Prostate gland (tissue), 2 donors: Measurements from ENCODE around the gene CTTN. TPM values are rescaled to one million over a fixed set of nuclear protein-coding genes. Genes with fewer than 3 reads are reported as not detected.

Experiments
- DNase-seq: peaks from one replicate; pipeline ENCODE4 v3.0.0-alpha.2; 2019; ENCODE audit warnings: low spot score
- H3K27ac ChIP-seq, 2 donors: fragments of 200-600 bp; sonication (generic); 2 replicates each; pipeline ENCODE4 v1.5.1; 2017 to 2019
- H3K27me3 ChIP-seq: fragments of 200-600 bp; sonication (generic); replicated peaks from 2 replicates; pipeline ENCODE4 v1.5.1; 2019; ENCODE audit not compliant: insufficient read depth
- H3K36me3 ChIP-seq, 2 donors: fragments of 200-600 bp; sonication (generic); 1 replicate in 1 of 2; 2 replicates in 1 of 2; pipeline versions ENCODE4 v1.5.1 to v1.8.1; 2017 to 2019
- H3K4me1 ChIP-seq: fragments of 200-600 bp; sonication (generic); replicated peaks from 2 replicates; pipeline ENCODE4 v1.5.1; 2019
- H3K4me3 ChIP-seq, 2 donors: fragments of 200-600 bp; sonication (generic); 2 replicates each; pipeline ENCODE4 v1.5.1; 2017 to 2019
- H3K9me3 ChIP-seq: fragments of 200-600 bp; sonication (generic); 2 replicates; pipeline ENCODE4 v1.5.1; 2017
- POLR2A ChIP-seq: fragments of 450-650 bp; IDR thresholded peaks from one replicate; pipeline ENCODE4 v1.6.1; 2016; ENCODE audit warnings: antibody characterized with exemption, mild to moderate bottlenecking
- POLR2AphosphoS5 ChIP-seq: sonication (generic); formaldehyde crosslinking; IDR thresholded peaks from one replicate; pipeline ENCODE4 v1.6.1; 2017; ENCODE audit warnings: antibody characterized with exemption
- WGBS: methylation state at CpG from one replicate; pipeline ENCODE4 v1.1.5; 2018; 5-methylcytosine and 5-hydroxymethylcytosine counted together
- intact Hi-C: fragments of 100-400 bp; cut with DNase I; formaldehyde crosslinking; loops from one replicate; pipeline ENCODE4 v1.14.2; 2022
- total RNA-seq, 2 donors: library from RNA; depleted of rRNA; stranded (reverse); fragments of >200 nt; gene quantifications; one replicate each; pipeline ENCODE4 v1.1.0, GENCODE V29; 2016
- TF ChIP-seq, protein P1 (sequence below), 4 experiments: fragments of 200-600 bp in 2 of 4; fragments of 450-650 bp in 2 of 4; sonication (generic) in 2 of 4; IDR thresholded peaks; 1 replicate in 3 of 4; 2 replicates in 1 of 4; pipeline ENCODE4 v1.5.1; 2016 to 2019; ENCODE audit warnings: antibody characterized with exemption in 4 of 4, mild to moderate bottlenecking in 2 of 4, moderate library complexity in 2 of 4

CTTN gene
- total RNA-seq, 2 donors from 2014 or later, result 208 to 348 TPM

DNA sequence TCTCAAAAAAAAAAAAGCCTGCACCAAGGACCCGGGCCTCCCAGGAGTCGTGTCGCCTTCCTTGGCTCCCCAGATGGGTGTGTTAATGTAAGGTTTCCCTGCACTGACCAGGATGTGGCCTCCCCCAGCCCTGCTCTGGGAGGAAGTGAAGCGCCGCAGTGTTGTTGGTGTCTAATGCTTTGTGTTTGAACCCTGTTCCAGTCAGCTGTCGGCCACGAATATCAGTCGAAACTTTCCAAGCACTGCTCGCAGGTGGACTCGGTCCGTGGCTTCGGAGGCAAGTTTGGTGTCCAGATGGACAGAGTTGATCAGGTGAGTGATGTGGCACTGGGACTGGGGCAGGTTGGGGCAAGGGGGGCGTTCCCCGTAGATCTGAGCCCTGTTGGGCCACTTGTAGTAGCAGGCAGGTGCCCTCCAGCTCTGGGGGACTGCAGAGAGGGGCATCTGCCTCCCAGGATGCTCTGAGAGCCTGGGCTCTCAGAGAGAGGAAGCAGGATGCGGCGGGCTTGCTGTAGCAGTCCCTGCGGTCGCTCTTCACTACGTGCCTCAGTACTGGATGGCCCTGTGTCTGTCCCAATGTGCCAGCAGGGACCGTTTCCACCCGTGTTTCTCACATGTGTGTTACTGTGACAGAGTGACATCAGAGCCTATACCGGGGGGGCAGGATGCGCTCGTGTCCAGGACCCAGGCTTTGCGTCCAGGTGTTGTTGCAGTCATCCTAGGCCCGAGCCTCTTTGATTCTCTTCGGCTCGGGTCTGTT, 16.2 kb downstream of the CTTN start:
- TF ChIP-seq POLR2A (no peak), POLR2AphosphoS5 (no peak)
- TF ChIP-seq, protein P1, sequence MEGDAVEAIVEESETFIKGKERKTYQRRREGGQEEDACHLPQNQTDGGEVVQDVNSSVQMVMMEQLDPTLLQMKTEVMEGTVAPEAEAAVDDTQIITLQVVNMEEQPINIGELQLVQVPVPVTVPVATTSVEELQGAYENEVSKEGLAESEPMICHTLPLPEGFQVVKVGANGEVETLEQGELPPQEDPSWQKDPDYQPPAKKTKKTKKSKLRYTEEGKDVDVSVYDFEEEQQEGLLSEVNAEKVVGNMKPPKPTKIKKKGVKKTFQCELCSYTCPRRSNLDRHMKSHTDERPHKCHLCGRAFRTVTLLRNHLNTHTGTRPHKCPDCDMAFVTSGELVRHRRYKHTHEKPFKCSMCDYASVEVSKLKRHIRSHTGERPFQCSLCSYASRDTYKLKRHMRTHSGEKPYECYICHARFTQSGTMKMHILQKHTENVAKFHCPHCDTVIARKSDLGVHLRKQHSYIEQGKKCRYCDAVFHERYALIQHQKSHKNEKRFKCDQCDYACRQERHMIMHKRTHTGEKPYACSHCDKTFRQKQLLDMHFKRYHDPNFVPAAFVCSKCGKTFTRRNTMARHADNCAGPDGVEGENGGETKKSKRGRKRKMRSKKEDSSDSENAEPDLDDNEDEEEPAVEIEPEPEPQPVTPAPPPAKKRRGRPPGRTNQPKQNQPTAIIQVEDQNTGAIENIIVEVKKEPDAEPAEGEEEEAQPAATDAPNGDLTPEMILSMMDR (IDR thresholded peaks at IDR 0.05), result no peak
- DNase-seq, result no peak
- Histone ChIP-seq H3K27ac (no peak overlapping the region), H3K4me1 (no peaks in the 10 kb centered on the region), H3K27me3 (no peaks in the 10 kb centered on the region), H3K4me3 (no peak overlapping the region), H3K9me3 (no peaks in the 10 kb centered on the region), H3K36me3 (peaks cover 21 to 23% of the 10 kb centered on the region in 2 donors)
- 88% methylated on average over 28 of the region's 28 CpGs for WGBS
- intact Hi-C loops, result no loop called here

DNA sequence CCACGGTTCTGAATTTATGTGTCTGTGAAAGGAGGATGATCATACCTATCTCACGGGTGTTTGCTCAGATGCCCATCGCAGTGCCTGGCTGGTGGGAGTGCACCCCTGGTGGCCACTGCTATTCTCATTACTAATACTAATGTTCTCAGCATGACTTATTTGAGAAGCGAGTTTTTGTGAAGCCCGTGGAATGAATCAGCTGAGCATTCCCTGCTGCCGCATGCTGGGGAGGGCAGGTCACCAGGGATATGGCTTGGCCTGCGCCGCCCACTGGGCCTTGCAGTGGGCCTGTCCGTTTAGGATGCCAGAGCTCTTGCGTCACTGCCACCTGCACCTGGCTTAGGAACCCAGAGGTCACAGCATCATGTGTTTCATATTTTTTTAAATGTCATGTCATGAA, 16.9 kb downstream of the CTTN start:
- Histone ChIP-seq H3K27ac (no peak overlapping the region), H3K4me1 (no peaks in the 10 kb centered on the region), H3K9me3 (no peaks in the 10 kb centered on the region), H3K27me3 (no peaks in the 10 kb centered on the region), H3K4me3 (no peak overlapping the region), H3K36me3 (peaks cover 14 to 20% of the 10 kb centered on the region in 2 donors)
- intact Hi-C loops, result no loop called here
- DNase-seq, result no peak
- TF ChIP-seq POLR2AphosphoS5, result no peak
- 66% methylated on average over 10 of the region's 10 CpGs for WGBS

DNA sequence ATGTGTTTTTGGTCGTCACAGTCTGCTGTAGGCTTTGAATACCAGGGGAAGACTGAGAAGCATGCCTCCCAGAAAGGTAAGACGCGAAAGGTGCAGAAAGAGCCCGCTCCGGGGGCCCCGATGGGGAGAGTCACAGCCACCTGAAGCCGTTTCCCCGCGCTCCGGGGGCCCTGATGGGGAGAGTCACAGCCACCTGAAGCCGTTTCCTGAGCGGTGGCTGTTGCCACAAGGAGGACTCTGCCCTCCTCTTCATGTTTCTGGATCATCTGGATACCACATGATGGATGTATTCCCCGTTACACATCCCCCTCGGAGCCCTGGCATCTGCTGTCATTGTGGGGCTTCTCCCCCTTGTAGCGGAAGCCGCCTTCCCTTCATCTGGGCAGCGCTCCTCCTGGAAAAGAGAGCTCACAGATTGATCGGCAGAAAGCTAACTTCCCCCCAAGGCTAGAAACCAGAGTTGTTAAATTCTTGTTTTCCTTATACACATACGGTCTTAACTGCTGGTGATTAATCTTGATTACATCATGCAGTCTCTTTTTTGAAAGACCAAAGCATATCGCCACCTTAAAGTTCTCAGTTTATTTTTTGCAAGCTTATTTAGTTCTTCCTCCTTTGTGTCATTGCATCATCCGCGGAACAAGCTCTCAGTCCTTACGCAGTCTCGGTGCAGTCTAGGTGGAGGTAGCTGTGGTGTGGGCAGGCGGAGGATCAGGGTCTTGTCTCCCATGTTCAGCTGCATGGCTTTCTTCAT, 17.5 kb downstream of the CTTN start:
- Histone ChIP-seq H3K4me1 (no peaks in the 10 kb centered on the region), H3K9me3 (no peaks in the 10 kb centered on the region), H3K27ac (no peak overlapping the region), H3K27me3 (no peaks in the 10 kb centered on the region), H3K36me3 (peaks cover 12 to 20% of the 10 kb centered on the region in 2 donors), H3K4me3 (no peak overlapping the region)
- intact Hi-C loops, result no loop called here
- TF ChIP-seq POLR2A (no peak), POLR2AphosphoS5 (no peak)
- TF ChIP-seq, protein P1 (IDR thresholded peaks at IDR 0.05), result no peak
- 90% methylated on average over 25 of the region's 25 CpGs for WGBS
- DNase-seq, result no peak

DNA sequence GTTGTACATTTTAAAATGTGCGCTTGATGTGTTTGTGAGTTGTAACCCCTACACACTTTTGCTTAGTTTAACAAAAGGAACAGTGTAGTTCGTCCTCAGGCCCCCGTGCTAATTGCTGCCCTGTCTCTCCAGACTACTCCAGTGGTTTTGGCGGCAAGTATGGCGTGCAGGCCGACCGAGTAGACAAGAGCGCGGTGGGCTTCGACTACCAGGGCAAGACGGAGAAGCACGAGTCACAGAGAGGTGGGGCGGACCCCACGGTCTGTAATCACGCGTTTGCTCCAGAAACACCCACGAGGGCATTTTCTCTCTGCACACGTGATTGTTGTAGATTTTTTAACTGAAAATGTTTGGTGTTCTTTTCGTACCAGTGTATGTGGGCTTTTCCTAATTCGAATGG, 18.6 kb downstream of the CTTN start:
- Histone ChIP-seq H3K36me3 (peaks cover 3 to 14% of the 10 kb centered on the region in 2 donors), H3K27me3 (no peaks in the 10 kb centered on the region), H3K4me1 (no peaks in the 10 kb centered on the region), H3K27ac (no peak overlapping the region), H3K9me3 (no peaks in the 10 kb centered on the region), H3K4me3 (no peak overlapping the region)
- intact Hi-C loops, result no loop called here
- WGBS, result 94% methylated on average over 20 of the region's 20 CpGs
- no peak for DNase-seq
- TF ChIP-seq POLR2A (no peak), POLR2AphosphoS5 (no peak)
- TF ChIP-seq, protein P1 (IDR thresholded peaks at IDR 0.05), result no peak

DNA sequence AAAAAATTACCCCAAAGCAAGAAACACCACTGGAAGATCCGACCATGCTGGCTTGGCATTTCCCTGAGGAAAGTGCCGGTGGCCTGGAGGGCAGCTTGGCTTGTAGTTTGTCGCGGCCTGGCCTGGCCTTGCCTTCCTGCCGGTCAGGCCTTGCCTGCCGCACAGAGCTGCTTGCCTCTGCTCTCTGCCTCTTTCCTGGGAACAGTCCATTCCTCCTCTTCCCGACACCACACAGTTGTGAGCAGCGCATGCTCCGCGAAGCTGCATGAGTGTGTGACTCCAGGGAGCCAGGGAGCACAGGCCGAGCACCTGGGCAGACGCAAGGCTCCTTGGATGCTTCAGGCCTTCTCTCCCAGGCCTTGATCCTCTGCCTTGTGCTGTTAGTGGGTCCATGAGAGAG, 19.8 kb downstream of the CTTN start:
- DNase-seq, result no peak
- Histone ChIP-seq H3K27me3 (no peaks in the 10 kb centered on the region), H3K4me3 (no peak overlapping the region), H3K9me3 (no peaks in the 10 kb centered on the region), H3K27ac (no peak overlapping the region), H3K36me3 (peaks cover 4 to 12% of the 10 kb centered on the region in 2 donors), H3K4me1 (no peaks in the 10 kb centered on the region)
- intact Hi-C loops, result no loop called here
- 95% methylated on average over 12 of the region's 12 CpGs for WGBS
- no peak for TF ChIP-seq POLR2A
- no peak for TF ChIP-seq POLR2AphosphoS5
- TF ChIP-seq, protein P1 (IDR thresholded peaks at IDR 0.05), result no peak
